Left lung (tissue), 10 donors: ENCODE data around the gene KRT76. TPM values are rescaled to one million over a fixed set of nuclear protein-coding genes. Genes with fewer than 3 reads are reported as not detected.

Source experiments
- ATAC-seq: fragments of 200-7000 bp; cut with Tn5 transposase; one replicate; pipeline ENCODE4 v1.9.1; 2020; ENCODE audit warnings: moderate library complexity
- DNase-seq, 4 donors: peaks; one replicate each; pipeline ENCODE4 v3.0.0-alpha.2; 2013 to 2020
- H3K27ac ChIP-seq, 2 donors: fragments of 200-600 bp; sonication (generic) in 1 of 2; one replicate each; pipeline versions ENCODE4 v1.5.0 to v1.8.0; 2020 to 2021
- H3K27me3 ChIP-seq, 2 donors: fragments of 200-600 bp; sonication (generic) in 1 of 2; one replicate each; pipeline versions ENCODE4 v1.5.0 to v1.8.0; 2020 to 2021
- H3K36me3 ChIP-seq, 2 donors: fragments of 200-600 bp; sonication (generic) in 1 of 2; one replicate each; pipeline versions ENCODE4 v1.5.0 to v1.8.0; 2020 to 2021
- H3K4me1 ChIP-seq, 2 donors: fragments of 200-600 bp; one replicate each; pipeline ENCODE4 v1.8.0; 2021
- H3K4me3 ChIP-seq, 2 donors: fragments of 200-600 bp; sonication (generic) in 1 of 2; one replicate each; pipeline versions ENCODE4 v1.5.0 to v1.8.0; 2020 to 2021; ENCODE audit warnings: mild to moderate bottlenecking in 1 of 2
- H3K9me3 ChIP-seq, 2 donors: fragments of 200-600 bp; sonication (generic) in 1 of 2; one replicate each; pipeline versions ENCODE4 v1.5.0 to v1.8.0; 2020 to 2021
- CTCF ChIP-seq, 2 donors: fragments of 200-600 bp; sonication (generic) in 1 of 2; IDR thresholded peaks; one replicate each; pipeline versions ENCODE4 v1.5.0 to v1.8.0; 2021; ENCODE audit warnings: antibody characterized with exemption in 2 of 2
- intact Hi-C, 2 donors: fragments of 100-400 bp; cut with DNase I; formaldehyde crosslinking; loops; one replicate each; pipeline versions ENCODE4 v1.11.2 to v1.14.2; 2022
- polyA plus RNA-seq, 6 donors: library from polyadenylated mRNA; unstranded; fragments of 120-200 nt; gene quantifications; one replicate each; pipeline ENCODE4 v1.2.1, GENCODE V29; 2013; ENCODE audit not compliant: insufficient read length in 6 of 6
- total RNA-seq, 2 donors: library from RNA; stranded (reverse); fragmentation: NEBNext Ultra II Directional; extraction: Animal tissue kit (Norgen Biotek cat#: 25700); gene quantifications; one replicate each; pipeline ENCODE4 v1.2.1, GENCODE V29; 2021
- donor health status: DM: no; HTN: yes; CAD: no.
- donor health status: DM: no; HTN: no; CAD: no.

KRT76 gene
- total and polyA plus RNA-seq, 8 donors = not detected

- intact Hi-C loops = no loop called here
- TF ChIP-seq CTCF (IDR thresholded peaks at IDR 0.05) = no peak
- H3K4me1 ChIP-seq = peaks cover 12 to 16% of the 10 kb centered on the region in 2 donors
Measured at GRCh38 chr12:52815676-52816588, 38.8 kb upstream of the KRT76 start.

GRCh38 chr12:52815161-52815560, 38.0 kb upstream of the KRT76 start:
- H3K27ac ChIP-seq = no peak overlapping the region
- ATAC-seq = no peak
- peaks cover 12 to 16% of the 10 kb centered on the region in 2 donors for H3K4me1 ChIP-seq
- H3K9me3 ChIP-seq = no peaks in the 10 kb centered on the region
- no peaks in the 10 kb centered on the region for H3K36me3 ChIP-seq
- TF ChIP-seq CTCF (IDR thresholded peaks at IDR 0.05) = no peak
- no peak for DNase-seq
- H3K27me3 ChIP-seq = peaks cover 6 to 85% of the 10 kb centered on the region in 2 donors
- intact Hi-C loops = no loop called here
- no peak overlapping the region for H3K4me3 ChIP-seq

More at GRCh38 chr12:52815676-52816588, 38.8 kb upstream of the KRT76 start:
- Histone ChIP-seq H3K36me3 (no peaks in the 10 kb centered on the region), H3K27me3 (peaks cover 6 to 85% of the 10 kb centered on the region in 2 donors), H3K4me3 (no peak overlapping the region), H3K27ac (no peak overlapping the region), H3K9me3 (no peaks in the 10 kb centered on the region)
- ATAC-seq (no peak), DNase-seq (peak in 1 of 4 donors; percentile 16)

- H3K27me3 ChIP-seq = peaks cover 6 to 85% of the 10 kb centered on the region in 2 donors
- no peaks in the 10 kb centered on the region for H3K9me3 ChIP-seq
- H3K27ac ChIP-seq = no peak overlapping the region
- no peaks in the 10 kb centered on the region for H3K36me3 ChIP-seq
- H3K4me3 ChIP-seq = no peak overlapping the region
- ATAC-seq = no peak
- H3K4me1 ChIP-seq = peaks cover 12 to 16% of the 10 kb centered on the region in 2 donors
- TF ChIP-seq CTCF (IDR thresholded peaks at IDR 0.05) = no peak
- no peak for DNase-seq
- intact Hi-C loops = no loop called here
Measured at GRCh38 chr12:52814710-52815155, 37.6 kb upstream of the KRT76 start.

GRCh38 chr12:52813885-52814709, 37.0 kb upstream of the KRT76 start, which contains the start of gene KRT4:
Gene KRT4, minus strand, starts transcription at chr12:52814116. Its CDS starts 58 bp downstream, at chr12:52814058.
- Histone ChIP-seq H3K4me3 (no peak within 1 kb of the TSS), H3K36me3 (no peaks in the 10 kb centered on the region), H3K27me3 (peaks cover 6 to 84% of the 10 kb centered on the region in 2 donors), H3K9me3 (no peaks in the 10 kb centered on the region), H3K4me1 (peaks cover 12 to 16% of the 10 kb centered on the region in 2 donors), H3K27ac (no peak within 1 kb of the TSS)
- DNase-seq (peak in 2 of 4 donors; percentile 33 to 60), ATAC-seq (peak; percentile 97)
- no peak for TF ChIP-seq CTCF (IDR thresholded peaks at IDR 0.05)
- intact Hi-C loops = no loop called here
